K562 (cell line): ENCODE data around the gene CRCP. TPM values are rescaled to one million over a fixed set of nuclear protein-coding genes. Genes with fewer than 3 reads are reported as not detected.
A peak's percentile ranks its signal among the peaks of the same experiment; 100 is the strongest.

Experiments used
- ERF ChIP-seq: fragments of 450-650 bp; formaldehyde crosslinking; IDR thresholded peaks from 2 replicates; pipeline ENCODE4 v1.4.0; 2020; ENCODE audit warnings: mild to moderate bottlenecking, mixed read lengths
- FOXJ2 ChIP-seq: fragments of 200-800 bp; sonication (Bioruptor generic); IDR thresholded peaks from 2 replicates; pipeline ENCODE4 v1.6.1; 2016; ENCODE audit warnings: missing genetic modification characterization, missing compliant biosample characterization
- JUND ChIP-seq, 2 experiments: IDR thresholded peaks; 2 replicates in 1 of 2; 3 replicates in 1 of 2; pipeline ENCODE4 v1.6.1; 2011; ENCODE audit warnings: borderline replicate concordance in 2 of 2, low read depth in 2 of 2, low read length in 2 of 2, improper control_type of control experiment in 1 of 2, missing biosample characterization in 1 of 2, missing genetic modification characterization in 1 of 2, missing genetic modification reagents in 1 of 2
- NR2F6 ChIP-seq: fragments of 450-650 bp; formaldehyde crosslinking; IDR thresholded peaks from 2 replicates; pipeline ENCODE4 v1.4.0; 2020; ENCODE audit warnings: mild to moderate bottlenecking
- NRF1 ChIP-seq, 2 experiments: fragments of 450-650 bp; IDR thresholded peaks in 1 of 2; conservative IDR thresholded peaks in 1 of 2; 2 replicates each; pipeline ENCODE4 v1.6.1; 2014; ENCODE audit warnings: mild to moderate bottlenecking in 2 of 2
- PHF21A ChIP-seq: fragments of 450-650 bp; IDR thresholded peaks from 2 replicates; pipeline ENCODE4 v1.6.1; 2017; ENCODE audit warnings: low read depth, borderline replicate concordance
- PPARD ChIP-seq: fragments of 250-450 bp; sonication (Bioruptor Pico); IDR thresholded peaks from 2 replicates; pipeline ENCODE4 v1.8.0; 2022; ENCODE audit warnings: inconsistent platforms, mild to moderate bottlenecking, moderate library complexity
- PRMT5 ChIP-seq: sonication (generic); formaldehyde crosslinking; IDR thresholded peaks from 2 replicates; pipeline ENCODE4 v1.5.0; 2020; ENCODE audit warnings: missing genetic modification reagents
- RBBP5 ChIP-seq: fragments of 200-600 bp; sonication (generic); IDR thresholded peaks from 2 replicates; pipeline ENCODE4 v1.6.1; 2012; ENCODE audit warnings: borderline replicate concordance, mild to moderate bottlenecking, low read length, control low read depth, inconsistent platforms; ENCODE audit not compliant: insufficient read depth, poor library complexity, severe bottlenecking
- TAF1 ChIP-seq: IDR thresholded peaks from 2 replicates; pipeline ENCODE4 v1.6.1; 2011; ENCODE audit warnings: mild to moderate bottlenecking, low read length, moderate library complexity; ENCODE audit not compliant: insufficient read depth, control insufficient read depth, severe bottlenecking; ENCODE audit errors: extremely low read depth
- ZNF224 ChIP-seq: sonication (generic); formaldehyde crosslinking; IDR thresholded peaks from 2 replicates; pipeline ENCODE4 v1.8.0; 2022; ENCODE audit warnings: mild to moderate bottlenecking, missing genetic modification reagents
- ZNF699 ChIP-seq: fragments of 250-450 bp; sonication (Bioruptor Pico); IDR thresholded peaks from 2 replicates; pipeline ENCODE4 v1.8.0; 2021; ENCODE audit warnings: mild to moderate bottlenecking, moderate library complexity; ENCODE audit not compliant: insufficient replicate concordance
- ZNF75A ChIP-seq: fragments of 450-650 bp; formaldehyde crosslinking; IDR thresholded peaks from 2 replicates; pipeline ENCODE4 v1.4.0; 2020; ENCODE audit warnings: mild to moderate bottlenecking
- polyA plus RNA-seq, 8 experiments: library from polyadenylated mRNA; depleted of rRNA in 4 of 8; stranded (reverse) in 5 of 8; unstranded in 3 of 8; fragments of >200 nt; fragmentation: Nextera tagmentation in 2 of 8; fragmentation: Illumina TruSeq in 1 of 8; extraction: Ambion mirVana in 2 of 8; extraction: Trizol in 1 of 8; gene quantifications; 2 replicates each; pipeline versions ENCODE4 v1.2.1 to v1.2.3, GENCODE V29; 2011 to 2014; ENCODE audit warnings: inconsistent platforms in 1 of 8, missing spikeins in 1 of 8
- total RNA-seq, 7 experiments: library from RNA; depleted of rRNA in 6 of 7; stranded (reverse); fragments of >200 nt in 6 of 7; fragmentation: Illumina TruSeq in 2 of 7; extraction: Trizol in 2 of 7; gene quantifications; 2 replicates each; pipeline versions ENCODE4 v1.2.1 to v1.2.3, GENCODE V29; 2011 to 2021; ENCODE audit warnings: low replicate concordance in 1 of 7
- TF ChIP-seq, protein P1 (sequence below): fragments of 450-650 bp; IDR thresholded peaks from 2 replicates; pipeline ENCODE4 v1.6.1; 2014; ENCODE audit warnings: low read depth, mild to moderate bottlenecking, moderate library complexity, borderline replicate concordance
- TF ChIP-seq, protein P2 (sequence below): fragments of 250-450 bp; sonication (Bioruptor Pico); IDR thresholded peaks from 2 replicates; pipeline ENCODE4 v1.5.0; 2020; ENCODE audit warnings: mild to moderate bottlenecking
- TF ChIP-seq, protein P3 (sequence below): sonication (generic); formaldehyde crosslinking; IDR thresholded peaks from 2 replicates; pipeline ENCODE4 v1.8.1; 2023; ENCODE audit warnings: mild to moderate bottlenecking, missing genetic modification reagents
- TF ChIP-seq, protein P4 (sequence below), 2 experiments: fragments of 450-650 bp; conservative IDR thresholded peaks; 2 replicates each; pipeline ENCODE4 v1.6.1; 2017; ENCODE audit warnings: mild to moderate bottlenecking in 2 of 2, moderate library complexity in 2 of 2
- TF ChIP-seq, protein P5 (sequence below): fragments of 450-650 bp; formaldehyde crosslinking; IDR thresholded peaks from 2 replicates; pipeline ENCODE4 v1.4.0; 2022; ENCODE audit warnings: missing genetic modification characterization

Gene CRCP
- total and polyA plus RNA-seq, 9 of the 15 experiments (the other 6 are each of a cell fraction or from before 2014, with no cell fraction given) = 22.1 to 58.3 (median 43.4) TPM

DNA sequence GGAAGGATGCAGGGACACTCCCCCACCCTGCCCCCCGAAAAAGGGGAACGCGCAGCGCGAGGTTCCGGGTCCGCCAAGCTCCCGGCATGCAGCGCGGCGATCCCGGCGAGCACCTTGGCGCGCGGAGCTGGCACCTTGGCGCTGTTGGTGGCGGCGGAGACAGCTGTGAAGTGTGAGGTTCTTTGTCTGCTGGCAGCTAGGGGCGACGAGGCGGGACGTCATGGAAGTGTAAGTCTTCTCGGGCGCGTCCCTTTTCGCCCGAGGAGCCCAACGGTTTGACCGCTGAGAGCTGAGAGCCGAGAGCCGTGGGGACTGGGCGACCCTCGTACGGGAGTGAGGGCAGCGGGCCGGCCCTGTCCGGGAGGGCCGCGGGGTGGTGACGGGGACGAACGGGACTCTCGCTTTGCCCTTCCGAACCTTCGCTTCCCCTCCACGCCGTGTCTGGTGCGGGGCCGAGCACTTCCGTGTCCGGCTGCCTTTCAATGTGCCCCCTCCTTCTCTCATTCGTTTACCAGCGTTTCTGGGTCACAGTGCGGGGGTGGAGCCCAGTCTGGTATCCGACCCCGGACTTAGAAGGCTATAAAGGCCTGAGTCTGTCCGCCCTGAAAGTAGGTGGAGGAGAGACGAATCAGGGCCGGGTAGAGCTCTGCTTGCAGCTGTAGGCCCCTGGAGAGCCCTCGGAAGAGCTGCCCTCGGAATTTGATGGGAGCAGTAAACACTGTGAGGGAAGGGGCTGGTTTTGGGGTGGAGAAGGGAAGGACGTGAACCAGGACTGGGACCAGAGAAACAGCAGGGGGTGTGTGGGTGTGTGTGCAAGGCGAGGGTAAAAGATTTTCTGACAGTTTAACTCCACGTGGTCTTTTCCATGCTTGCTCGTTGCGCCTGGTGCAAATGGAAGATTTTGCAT lies at the start of gene CRCP (continued):
- TF ChIP-seq FOXJ2 (tag) = 0 out of 2 replicates have a peak, but pooled peaks have one; percentile 60
- no peak for TF ChIP-seq ZNF699
- peak; percentile 55 to 68 for TF ChIP-seq NRF1 (conservative IDR thresholded peaks at IDR 0.05 in 1 of 2, IDR thresholded peaks at IDR 0.05 in 1 of 2)
- TF ChIP-seq, protein P1, sequence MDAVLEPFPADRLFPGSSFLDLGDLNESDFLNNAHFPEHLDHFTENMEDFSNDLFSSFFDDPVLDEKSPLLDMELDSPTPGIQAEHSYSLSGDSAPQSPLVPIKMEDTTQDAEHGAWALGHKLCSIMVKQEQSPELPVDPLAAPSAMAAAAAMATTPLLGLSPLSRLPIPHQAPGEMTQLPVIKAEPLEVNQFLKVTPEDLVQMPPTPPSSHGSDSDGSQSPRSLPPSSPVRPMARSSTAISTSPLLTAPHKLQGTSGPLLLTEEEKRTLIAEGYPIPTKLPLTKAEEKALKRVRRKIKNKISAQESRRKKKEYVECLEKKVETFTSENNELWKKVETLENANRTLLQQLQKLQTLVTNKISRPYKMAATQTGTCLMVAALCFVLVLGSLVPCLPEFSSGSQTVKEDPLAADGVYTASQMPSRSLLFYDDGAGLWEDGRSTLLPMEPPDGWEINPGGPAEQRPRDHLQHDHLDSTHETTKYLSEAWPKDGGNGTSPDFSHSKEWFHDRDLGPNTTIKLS = peak; percentile 71
- TF ChIP-seq, protein P2, sequence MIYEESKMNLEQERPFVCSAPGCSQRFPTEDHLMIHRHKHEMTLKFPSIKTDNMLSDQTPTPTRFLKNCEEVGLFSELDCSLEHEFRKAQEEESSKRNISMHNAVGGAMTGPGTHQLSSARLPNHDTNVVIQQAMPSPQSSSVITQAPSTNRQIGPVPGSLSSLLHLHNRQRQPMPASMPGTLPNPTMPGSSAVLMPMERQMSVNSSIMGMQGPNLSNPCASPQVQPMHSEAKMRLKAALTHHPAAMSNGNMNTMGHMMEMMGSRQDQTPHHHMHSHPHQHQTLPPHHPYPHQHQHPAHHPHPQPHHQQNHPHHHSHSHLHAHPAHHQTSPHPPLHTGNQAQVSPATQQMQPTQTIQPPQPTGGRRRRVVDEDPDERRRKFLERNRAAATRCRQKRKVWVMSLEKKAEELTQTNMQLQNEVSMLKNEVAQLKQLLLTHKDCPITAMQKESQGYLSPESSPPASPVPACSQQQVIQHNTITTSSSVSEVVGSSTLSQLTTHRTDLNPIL (CRISPR knock-in tag) = no peak
- TF ChIP-seq ZNF75A (CRISPR knock-in tag) = no peak
- peak; percentile 82 for TF ChIP-seq ERF (CRISPR knock-in tag)
- peak; percentile 37 for TF ChIP-seq JUND (IDR thresholded peaks at IDR 0.05; ENCODE audit: borderline replicate concordance, low read depth, low read length)
- TF ChIP-seq JUND (tag; IDR thresholded peaks at IDR 0.05; ENCODE audit: borderline replicate concordance, low read depth, low read length) = peak; percentile 31; the same call in 2 of the 3 replicates
- TF ChIP-seq, protein P3, sequence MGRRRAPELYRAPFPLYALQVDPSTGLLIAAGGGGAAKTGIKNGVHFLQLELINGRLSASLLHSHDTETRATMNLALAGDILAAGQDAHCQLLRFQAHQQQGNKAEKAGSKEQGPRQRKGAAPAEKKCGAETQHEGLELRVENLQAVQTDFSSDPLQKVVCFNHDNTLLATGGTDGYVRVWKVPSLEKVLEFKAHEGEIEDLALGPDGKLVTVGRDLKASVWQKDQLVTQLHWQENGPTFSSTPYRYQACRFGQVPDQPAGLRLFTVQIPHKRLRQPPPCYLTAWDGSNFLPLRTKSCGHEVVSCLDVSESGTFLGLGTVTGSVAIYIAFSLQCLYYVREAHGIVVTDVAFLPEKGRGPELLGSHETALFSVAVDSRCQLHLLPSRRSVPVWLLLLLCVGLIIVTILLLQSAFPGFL = peak; percentile 94
- peak; percentile 71 for TF ChIP-seq TAF1
- TF ChIP-seq, protein P4, sequence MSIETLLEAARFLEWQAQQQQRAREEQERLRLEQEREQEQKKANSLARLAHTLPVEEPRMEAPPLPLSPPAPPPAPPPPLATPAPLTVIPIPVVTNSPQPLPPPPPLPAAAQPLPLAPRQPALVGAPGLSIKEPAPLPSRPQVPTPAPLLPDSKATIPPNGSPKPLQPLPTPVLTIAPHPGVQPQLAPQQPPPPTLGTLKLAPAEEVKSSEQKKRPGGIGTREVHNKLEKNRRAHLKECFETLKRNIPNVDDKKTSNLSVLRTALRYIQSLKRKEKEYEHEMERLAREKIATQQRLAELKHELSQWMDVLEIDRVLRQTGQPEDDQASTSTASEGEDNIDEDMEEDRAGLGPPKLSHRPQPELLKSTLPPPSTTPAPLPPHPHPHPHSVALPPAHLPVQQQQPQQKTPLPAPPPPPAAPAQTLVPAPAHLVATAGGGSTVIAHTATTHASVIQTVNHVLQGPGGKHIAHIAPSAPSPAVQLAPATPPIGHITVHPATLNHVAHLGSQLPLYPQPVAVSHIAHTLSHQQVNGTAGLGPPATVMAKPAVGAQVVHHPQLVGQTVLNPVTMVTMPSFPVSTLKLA (conservative IDR thresholded peaks at IDR 0.05) = peak; percentile 99 to 100
- peak; percentile 94 for TF ChIP-seq RBBP5
- TF ChIP-seq PRMT5 (CRISPR knock-in tag) = no peak
- TF ChIP-seq PHF21A = no peak
- no peak for TF ChIP-seq ZNF224 (CRISPR knock-in tag)
- no peak for TF ChIP-seq NR2F6 (CRISPR knock-in tag)
- TF ChIP-seq, protein P5, sequence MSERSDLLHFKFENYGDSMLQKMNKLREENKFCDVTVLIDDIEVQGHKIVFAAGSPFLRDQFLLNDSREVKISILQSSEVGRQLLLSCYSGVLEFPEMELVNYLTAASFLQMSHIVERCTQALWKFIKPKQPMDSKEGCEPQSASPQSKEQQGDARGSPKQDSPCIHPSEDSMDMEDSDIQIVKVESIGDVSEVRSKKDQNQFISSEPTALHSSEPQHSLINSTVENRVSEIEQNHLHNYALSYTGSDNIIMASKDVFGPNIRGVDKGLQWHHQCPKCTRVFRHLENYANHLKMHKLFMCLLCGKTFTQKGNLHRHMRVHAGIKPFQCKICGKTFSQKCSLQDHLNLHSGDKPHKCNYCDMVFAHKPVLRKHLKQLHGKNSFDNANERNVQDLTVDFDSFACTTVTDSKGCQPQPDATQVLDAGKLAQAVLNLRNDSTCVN (CRISPR knock-in tag) = 0 out of 2 replicates have a peak, but pooled peaks have one; percentile 32
- no peak for TF ChIP-seq PPARD (CRISPR knock-in tag)
